Measurements from ENCODE around the gene GATM. TPM values are rescaled to one million over a fixed set of nuclear protein-coding genes. Genes with fewer than 3 reads are reported as not detected.

GATM gene
- total and polyA plus RNA-seq, 2 of the 4 experiments (the other 2 are of a cell fraction), result 0.10 to 0.18 TPM

DNA sequence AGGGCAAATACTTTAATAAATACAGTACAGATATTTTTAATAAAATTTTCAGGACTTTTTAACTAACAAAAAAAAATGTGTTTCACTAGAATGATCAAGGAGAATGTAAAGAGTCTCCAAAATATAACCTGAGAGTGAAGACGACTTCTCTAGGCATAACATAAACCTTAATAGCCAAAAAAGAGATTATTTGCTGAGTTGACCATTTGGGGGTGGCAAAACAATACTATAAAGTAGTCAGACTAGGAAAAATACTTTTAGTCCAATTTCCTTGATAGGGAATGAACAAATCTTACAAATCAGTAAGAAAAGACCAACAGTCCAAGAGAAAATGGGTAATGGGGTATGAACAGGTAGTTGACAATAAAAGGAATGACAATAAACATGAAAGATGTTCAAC is 29.4 kb upstream of the GATM start:
- no peaks in the 10 kb centered on the region for H3K27me3 ChIP-seq (ENCODE audit: control insufficient read depth, insufficient read depth, low read length)
- ChIA-PET POLR2A (ENCODE audit: unreplicated experiment) (no interaction called here), CTCF (interaction anchor here (0.9 to 1.3 kb wide), 2 partner anchors 30 to 245 kb away, joined by 4 read pairs; no protein-coding TSS in a partner anchor)
- no TSS peak for BruUV-seq (replicated peaks)
- H2AFZ ChIP-seq (replicated peaks; ENCODE audit: low read length, poor library complexity), result no peak overlapping the region
- H3K4me2 ChIP-seq (ENCODE audit: low read depth, low read length), result no peak overlapping the region
- WGBS, 2 experiments (ENCODE audit: extremely low coverage in 2 of 2, insufficient read length in 1 of 2), result no CpG with 5 or more reads among the region's 1 CpG
- H4K8ac ChIP-seq (ENCODE audit: low read depth in 2 of 2, low read length in 2 of 2), result no peak overlapping the region
- no peak overlapping the region for H3K27ac ChIP-seq (ENCODE audit: insufficient read depth, low read length)
- H3K79me1 ChIP-seq (ENCODE audit: low read depth in 1 of 2, low read length in 2 of 2), result peaks cover 5 to 31% of the 10 kb centered on the region in 2 experiments; a peak in 3 of 4 replicates
- H3K36me3 ChIP-seq (ENCODE audit: control insufficient read depth, insufficient read depth, low read length), result peaks cover 33% of the 10 kb centered on the region
- H2AK9ac ChIP-seq (replicated peaks; ENCODE audit: low read depth, low read length, poor library complexity), result no peak overlapping the region
- H4K20me1 ChIP-seq (ENCODE audit: insufficient read depth, low read length), result peaks cover 23% of the 10 kb centered on the region
- H2BK5ac ChIP-seq (ENCODE audit: low read depth, low read length, poor library complexity, severe bottlenecking), result no peak overlapping the region
- TF ChIP-seq, protein P1, sequence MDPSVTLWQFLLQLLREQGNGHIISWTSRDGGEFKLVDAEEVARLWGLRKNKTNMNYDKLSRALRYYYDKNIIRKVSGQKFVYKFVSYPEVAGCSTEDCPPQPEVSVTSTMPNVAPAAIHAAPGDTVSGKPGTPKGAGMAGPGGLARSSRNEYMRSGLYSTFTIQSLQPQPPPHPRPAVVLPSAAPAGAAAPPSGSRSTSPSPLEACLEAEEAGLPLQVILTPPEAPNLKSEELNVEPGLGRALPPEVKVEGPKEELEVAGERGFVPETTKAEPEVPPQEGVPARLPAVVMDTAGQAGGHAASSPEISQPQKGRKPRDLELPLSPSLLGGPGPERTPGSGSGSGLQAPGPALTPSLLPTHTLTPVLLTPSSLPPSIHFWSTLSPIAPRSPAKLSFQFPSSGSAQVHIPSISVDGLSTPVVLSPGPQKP (IDR thresholded peaks at IDR 0.05; ENCODE audit: borderline replicate concordance, low read depth, low read length), result no peak
- TF ChIP-seq, protein P2, sequence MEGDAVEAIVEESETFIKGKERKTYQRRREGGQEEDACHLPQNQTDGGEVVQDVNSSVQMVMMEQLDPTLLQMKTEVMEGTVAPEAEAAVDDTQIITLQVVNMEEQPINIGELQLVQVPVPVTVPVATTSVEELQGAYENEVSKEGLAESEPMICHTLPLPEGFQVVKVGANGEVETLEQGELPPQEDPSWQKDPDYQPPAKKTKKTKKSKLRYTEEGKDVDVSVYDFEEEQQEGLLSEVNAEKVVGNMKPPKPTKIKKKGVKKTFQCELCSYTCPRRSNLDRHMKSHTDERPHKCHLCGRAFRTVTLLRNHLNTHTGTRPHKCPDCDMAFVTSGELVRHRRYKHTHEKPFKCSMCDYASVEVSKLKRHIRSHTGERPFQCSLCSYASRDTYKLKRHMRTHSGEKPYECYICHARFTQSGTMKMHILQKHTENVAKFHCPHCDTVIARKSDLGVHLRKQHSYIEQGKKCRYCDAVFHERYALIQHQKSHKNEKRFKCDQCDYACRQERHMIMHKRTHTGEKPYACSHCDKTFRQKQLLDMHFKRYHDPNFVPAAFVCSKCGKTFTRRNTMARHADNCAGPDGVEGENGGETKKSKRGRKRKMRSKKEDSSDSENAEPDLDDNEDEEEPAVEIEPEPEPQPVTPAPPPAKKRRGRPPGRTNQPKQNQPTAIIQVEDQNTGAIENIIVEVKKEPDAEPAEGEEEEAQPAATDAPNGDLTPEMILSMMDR (conservative IDR thresholded peaks at IDR 0.05; ENCODE audit: low read depth, low read length), result no peak
- peak; percentile 71 for TF ChIP-seq MAFK (IDR thresholded peaks at IDR 0.05; ENCODE audit: low read depth, low read length)
- H3K9me1 ChIP-seq (ENCODE audit: insufficient read depth, low read length), result peaks cover 5% of the 10 kb centered on the region; the same call in 1 of the 2 replicates
- in situ Hi-C loops (cut with MboI; ENCODE audit: low sequenced_read_pairs), result no loop called here
- no peak overlapping the region for H4K91ac ChIP-seq (ENCODE audit: insufficient read depth, low read depth, low read length)
- DNase-seq, result no peak
- no peak overlapping the region for H3K56ac ChIP-seq (ENCODE audit: extremely low read depth, insufficient read depth, low read length)
- ATAC-seq (ENCODE audit: low read depth), result no peak
- no peak overlapping the region for H3K14ac ChIP-seq (replicated peaks; ENCODE audit: low read depth, low read length)
- H3K4me3 ChIP-seq (ENCODE audit: insufficient read depth, low read depth, low read length), result no peak overlapping the region
- H2BK20ac ChIP-seq (ENCODE audit: low read depth, low read length), result no peak overlapping the region
- H3K9me3 ChIP-seq (ENCODE audit: control insufficient read depth, insufficient read depth, low read length), result no peaks in the 10 kb centered on the region
- no peak overlapping the region for H3K23ac ChIP-seq (ENCODE audit: low read depth, low read length)
- intact Hi-C loops (cut with micrococcal nuclease), result no loop called here
- H2BK15ac ChIP-seq (ENCODE audit: low read depth, low read length), result no peak overlapping the region
- no peak overlapping the region for H2AK5ac ChIP-seq (ENCODE audit: low read depth, low read length)
- no peak overlapping the region for H4K5ac ChIP-seq (ENCODE audit: low read depth, low read length)
- no peak overlapping the region for H3K9ac ChIP-seq (ENCODE audit: low read depth, low read length)
- no peak overlapping the region for H3K18ac ChIP-seq (ENCODE audit: low read depth, low read length)
- H3K4ac ChIP-seq (ENCODE audit: low read depth, low read length), result no peak overlapping the region
- H2BK120ac ChIP-seq (ENCODE audit: low read depth, low read length), result no peak overlapping the region
- H3K4me1 ChIP-seq (ENCODE audit: control insufficient read depth, insufficient read depth, low read length), result no peaks in the 10 kb centered on the region
- dilution Hi-C loops (cut with HindIII; ENCODE audit: low sequenced_read_pairs, unreplicated experiment), result no loop called here
